GM21367 (cell line): ENCODE measurements around the gene WDR49.
"Not testable (repeated sequence)": the region's sequence is repeated elsewhere in the genome, so short reads cannot be mapped to it uniquely, and the experiment has no call there.

Experiments used
- ATAC-seq: cut with Tn5 transposase; IDR thresholded peaks from one replicate; pipeline ENCODE4 v1.9.1; 2021; ENCODE audit not compliant: unreplicated experiment

The WDR49 gene

GRCh38 chr3:167615030-167615429 lies 38.7 kb downstream of the WDR49 start:
- ATAC-seq, result no peak

GRCh38 chr3:167614196-167614595 lies 39.5 kb downstream of the WDR49 start:
- ATAC-seq, result not testable (repeated sequence)

- no peak for ATAC-seq
Observed at GRCh38 chr3:167611718-167612117, 42.0 kb downstream of the WDR49 start.

- no peak for ATAC-seq
Observed at GRCh38 chr3:167609156-167609555, 44.6 kb downstream of the WDR49 start.

- ATAC-seq, result no peak
Observed at GRCh38 chr3:167606836-167607235, 46.9 kb downstream of the WDR49 start.

GRCh38 chr3:167605871-167606270 lies 47.9 kb downstream of the WDR49 start:
- ATAC-seq, result no peak

GRCh38 chr3:167602041-167602440 lies 51.7 kb downstream of the WDR49 start:
- ATAC-seq, result no peak

- ATAC-seq, result no peak
Observed at GRCh38 chr3:167587651-167588050, 66.1 kb downstream of the WDR49 start.

- ATAC-seq, result no peak
Observed at GRCh38 chr3:167575000-167575600, 78.6 kb downstream of the WDR49 start.

GRCh38 chr3:167572991-167573390 lies 80.8 kb downstream of the WDR49 start:
- no peak for ATAC-seq

- no peak for ATAC-seq
Observed at GRCh38 chr3:167568634-167569033, 85.1 kb downstream of the WDR49 start.

- no peak for ATAC-seq
Observed at GRCh38 chr3:167565489-167565888, 88.3 kb downstream of the WDR49 start.

GRCh38 chr3:167564612-167565011 lies 89.1 kb downstream of the WDR49 start:
- ATAC-seq, result no peak

- no peak for ATAC-seq
Observed at GRCh38 chr3:167559924-167560323, 93.8 kb downstream of the WDR49 start.

GRCh38 chr3:167554898-167555297 lies 98.8 kb downstream of the WDR49 start:
- no peak for ATAC-seq

GRCh38 chr3:167538081-167538480 lies 115.7 kb downstream of the WDR49 start:
- no peak for ATAC-seq

GRCh38 chr3:167521006-167521355 lies 132.8 kb downstream of the WDR49 start:
- ATAC-seq, result no peak

GRCh38 chr3:167520266-167521005 lies 133.3 kb downstream of the WDR49 start:
- no peak for ATAC-seq

- no peak for ATAC-seq
Observed at GRCh38 chr3:167507954-167508353, 145.8 kb downstream of the WDR49 start.

GRCh38 chr3:167502401-167502800 lies 151.3 kb downstream of the WDR49 start:
- no peak for ATAC-seq

- no peak for ATAC-seq
Observed at GRCh38 chr3:167501941-167502340, 151.8 kb downstream of the WDR49 start.

GRCh38 chr3:167497903-167498302 lies 155.8 kb downstream of the WDR49 start:
- ATAC-seq, result no peak

GRCh38 chr3:167493244-167493643 lies 160.5 kb downstream of the WDR49 start:
- ATAC-seq, result peak; percentile 54
